A673 (cell line): ENCODE results near the gene OPRM1.

ENCODE experiments used
- EZH2 ChIP-seq: fragments of 200-600 bp; sonication (generic); IDR thresholded peaks from 2 replicates; pipeline ENCODE4 v1.6.1; 2017; ENCODE audit warnings: borderline replicate concordance, low read depth, mild to moderate bottlenecking, mixed read lengths, antibody characterized with exemption, low read length; ENCODE audit not compliant: poor library complexity, severe bottlenecking
- TF ChIP-seq, protein P1 (sequence below): fragments of 300-800, 200-600 bp; sonication (generic); conservative IDR thresholded peaks from 2 replicates; pipeline ENCODE4 v1.5.1; 2017; ENCODE audit warnings: low read depth, mild to moderate bottlenecking, antibody characterized with exemption, low read length, moderate library complexity, mixed read lengths

DNA sequence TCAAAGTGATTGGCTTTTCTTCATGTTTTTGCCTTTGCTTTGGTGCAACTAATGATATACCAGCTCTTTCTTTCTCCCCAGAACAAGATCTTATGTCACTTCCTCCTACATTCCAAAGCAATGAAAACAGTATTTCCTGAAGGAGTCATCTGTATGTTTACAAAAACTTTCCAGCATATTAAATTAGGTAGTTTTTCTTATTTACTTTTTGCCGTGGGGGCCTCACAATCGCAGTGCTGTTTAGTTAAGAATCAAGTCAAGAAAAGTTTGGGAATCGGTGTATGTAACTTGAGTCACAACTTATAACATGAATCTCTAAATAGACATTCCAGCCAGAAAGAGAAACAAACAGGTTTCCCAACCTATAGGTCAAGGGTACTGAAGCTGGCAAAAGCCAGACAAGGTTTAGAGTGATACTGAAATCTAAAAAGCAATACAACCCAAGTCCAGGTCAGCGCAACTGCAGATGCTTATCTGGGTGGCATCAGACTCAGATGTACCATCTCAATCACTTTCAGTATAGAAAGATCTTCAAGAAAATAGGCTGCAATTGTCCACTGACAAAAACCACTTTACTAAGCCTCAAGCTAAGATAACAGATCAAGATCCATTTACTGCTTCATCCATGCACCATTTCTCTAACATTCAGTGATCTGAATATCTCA lies 253.9 kb downstream of the OPRM1 start:
- TF ChIP-seq, protein P1, sequence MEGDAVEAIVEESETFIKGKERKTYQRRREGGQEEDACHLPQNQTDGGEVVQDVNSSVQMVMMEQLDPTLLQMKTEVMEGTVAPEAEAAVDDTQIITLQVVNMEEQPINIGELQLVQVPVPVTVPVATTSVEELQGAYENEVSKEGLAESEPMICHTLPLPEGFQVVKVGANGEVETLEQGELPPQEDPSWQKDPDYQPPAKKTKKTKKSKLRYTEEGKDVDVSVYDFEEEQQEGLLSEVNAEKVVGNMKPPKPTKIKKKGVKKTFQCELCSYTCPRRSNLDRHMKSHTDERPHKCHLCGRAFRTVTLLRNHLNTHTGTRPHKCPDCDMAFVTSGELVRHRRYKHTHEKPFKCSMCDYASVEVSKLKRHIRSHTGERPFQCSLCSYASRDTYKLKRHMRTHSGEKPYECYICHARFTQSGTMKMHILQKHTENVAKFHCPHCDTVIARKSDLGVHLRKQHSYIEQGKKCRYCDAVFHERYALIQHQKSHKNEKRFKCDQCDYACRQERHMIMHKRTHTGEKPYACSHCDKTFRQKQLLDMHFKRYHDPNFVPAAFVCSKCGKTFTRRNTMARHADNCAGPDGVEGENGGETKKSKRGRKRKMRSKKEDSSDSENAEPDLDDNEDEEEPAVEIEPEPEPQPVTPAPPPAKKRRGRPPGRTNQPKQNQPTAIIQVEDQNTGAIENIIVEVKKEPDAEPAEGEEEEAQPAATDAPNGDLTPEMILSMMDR = no peak
- TF ChIP-seq EZH2 = no peak
